H1 (cell line): ENCODE results near the gene TSPAN15. TPM values are rescaled to one million over a fixed set of nuclear protein-coding genes. Genes with fewer than 3 reads are reported as not detected.

Experiments
- CTCF ChIA-PET: fragments of 300-600 bp; sonication (Branson Sonifier 250); formaldehyde crosslinking; loops from one replicate; lab custom pipeline; 2021; ENCODE audit not compliant: partially characterized antibody; lab: Charles Lee
- POLR2A ChIA-PET: fragments of 300-600 bp; sonication (Branson Sonifier 250); formaldehyde crosslinking; loops from one replicate; lab custom pipeline; 2021; ENCODE audit warnings: inconsistent platforms; ENCODE audit not compliant: partially characterized antibody; lab: Charles Lee
- DNase-seq, 2 experiments: peaks; one replicate each; pipeline versions ENCODE4 v3.0.0 to v3.0.0-alpha.2; 2010 to 2022; ENCODE audit warnings: low spot score in 2 of 2, low read depth in 1 of 2, mixed read lengths in 1 of 2
- FAIRE-seq: peaks from 2 replicates; lab custom pipeline; 2011; peaks lifted over from hg19 to GRCh38; lab: Jason Lieb, UNC
- H2AFZ ChIP-seq: 2 replicates; pipeline ENCODE4 v1.8.1; 2012; ENCODE audit warnings: low read length, inconsistent platforms
- H2AK5ac ChIP-seq: 2 replicates; pipeline ENCODE4 v1.6.1; 2013; ENCODE audit warnings: low read depth, low read length
- H2BK120ac ChIP-seq: replicated peaks from 2 replicates; pipeline ENCODE3; 2013; ENCODE audit warnings: low read depth, low read length, inconsistent platforms
- H2BK12ac ChIP-seq: 2 replicates; pipeline ENCODE4 v1.6.1; 2013; ENCODE audit warnings: low read depth, low read length
- H2BK15ac ChIP-seq: 2 replicates; pipeline ENCODE4 v1.6.1; 2013; ENCODE audit warnings: low read length
- H2BK20ac ChIP-seq: 2 replicates; pipeline ENCODE4 v1.6.1; 2013; ENCODE audit warnings: low read length
- H2BK5ac ChIP-seq: 2 replicates; pipeline ENCODE4 v1.6.1; 2013; ENCODE audit warnings: low read depth, low read length
- H3K14ac ChIP-seq: 2 replicates; pipeline ENCODE4 v1.6.1; 2013; ENCODE audit warnings: inconsistent platforms; ENCODE audit not compliant: insufficient read length
- H3K18ac ChIP-seq: 2 replicates; pipeline ENCODE4 v1.6.1; 2013; ENCODE audit warnings: low read length; ENCODE audit errors: extremely low read depth
- H3K23ac ChIP-seq: 2 replicates; pipeline ENCODE4 v1.6.1; 2013; ENCODE audit warnings: inconsistent platforms; ENCODE audit not compliant: insufficient read length
- H3K23me2 ChIP-seq: 2 replicates; pipeline ENCODE4 v1.6.1; 2013; ENCODE audit warnings: low read depth, low read length
- H3K27ac ChIP-seq: 2 replicates; pipeline ENCODE4 v1.6.1; 2011; ENCODE audit warnings: low read depth, low read length, inconsistent platforms
- H3K27me3 ChIP-seq, 4 experiments: replicated peaks in 1 of 4; 1 replicate in 1 of 4; 2 replicates in 3 of 4; pipeline versions ENCODE4 v1.6.1 to v1.8.1; 2011 to 2013; ENCODE audit warnings: low read length in 3 of 4, mild to moderate bottlenecking in 3 of 4, inconsistent platforms in 2 of 4, mixed read lengths in 2 of 4, moderate library complexity in 1 of 4; ENCODE audit not compliant: control insufficient read depth in 3 of 4, insufficient read depth in 3 of 4; ENCODE audit errors: extremely low read depth in 1 of 4
- H3K36me3 ChIP-seq, 4 experiments: 2 replicates each; pipeline versions ENCODE4 v1.6.1 to v1.8.1; 2011 to 2013; ENCODE audit warnings: mild to moderate bottlenecking in 4 of 4, low read length in 3 of 4, moderate library complexity in 2 of 4, control low read depth in 1 of 4, inconsistent platforms in 1 of 4; ENCODE audit not compliant: insufficient read depth in 4 of 4, control insufficient read depth in 2 of 4
- H3K4ac ChIP-seq: replicated peaks from 2 replicates; pipeline ENCODE3; 2013; ENCODE audit warnings: low read length, low read depth, mixed read lengths, inconsistent platforms; ENCODE audit not compliant: insufficient read length
- H3K4me1 ChIP-seq, 4 experiments: replicated peaks in 1 of 4; 1 replicate in 1 of 4; 2 replicates in 3 of 4; pipeline versions ENCODE4 v1.6.1 to v1.8.1; 2011 to 2013; ENCODE audit warnings: low read length in 3 of 4, inconsistent platforms in 2 of 4, mixed read lengths in 1 of 4; ENCODE audit not compliant: insufficient read depth in 4 of 4, control insufficient read depth in 3 of 4
- H3K4me2 ChIP-seq, 2 experiments: 2 replicates each; pipeline versions ENCODE4 v1.6.1 to v1.8.1; 2011 to 2013; ENCODE audit warnings: low read depth in 2 of 2, low read length in 2 of 2, control low read depth in 1 of 2, inconsistent platforms in 1 of 2, mild to moderate bottlenecking in 1 of 2; ENCODE audit not compliant: insufficient read depth in 1 of 2
- H3K4me3 ChIP-seq, 4 experiments: fragments of 200-600, 300-600 bp in 1 of 4; sonication (generic), shearing (Covaris generic), sonication (Bioruptor Twin) in 1 of 4; 2 replicates each; pipeline versions ENCODE4 v1.5.1 to v1.8.1; 2011 to 2016; ENCODE audit warnings: low read length in 4 of 4, low read depth in 3 of 4, control low read depth in 2 of 4, inconsistent platforms in 2 of 4, mild to moderate bottlenecking in 2 of 4, mixed read lengths in 1 of 4, moderate library complexity in 1 of 4; ENCODE audit not compliant: insufficient read depth in 2 of 4; ENCODE audit errors: extremely low read depth in 1 of 4
- H3K56ac ChIP-seq: replicated peaks from 2 replicates; pipeline ENCODE3; 2013; ENCODE audit warnings: low read depth, mild to moderate bottlenecking, mixed read lengths, low read length, inconsistent platforms; ENCODE audit not compliant: insufficient read length
- H3K79me1 ChIP-seq: 2 replicates; pipeline ENCODE4 v1.6.1; 2013; ENCODE audit warnings: low read depth, low read length, control low read depth
- H3K79me2 ChIP-seq, 2 experiments: 2 replicates each; pipeline versions ENCODE4 v1.6.1 to v1.8.1; 2012 to 2013; ENCODE audit warnings: low read length in 2 of 2, mild to moderate bottlenecking in 2 of 2, inconsistent platforms in 1 of 2; ENCODE audit not compliant: insufficient read depth in 2 of 2, control insufficient read depth in 1 of 2
- H3K9ac ChIP-seq, 4 experiments: replicated peaks in 1 of 4; 1 replicate in 1 of 4; 2 replicates in 3 of 4; pipeline versions ENCODE4 v1.6.1 to v1.8.1; 2011 to 2013; ENCODE audit warnings: low read depth in 3 of 4, low read length in 3 of 4, control low read depth in 2 of 4, mild to moderate bottlenecking in 2 of 4, moderate library complexity in 2 of 4, inconsistent platforms in 1 of 4; ENCODE audit errors: extremely low read depth in 1 of 4
- H3K9me3 ChIP-seq, 2 experiments: 2 replicates each; pipeline versions ENCODE4 v1.6.1 to v1.8.1; 2012 to 2013; ENCODE audit warnings: mild to moderate bottlenecking in 2 of 2, moderate library complexity in 2 of 2, control low read depth in 1 of 2, inconsistent platforms in 1 of 2, low read depth in 1 of 2, low read length in 1 of 2, mixed read lengths in 1 of 2; ENCODE audit not compliant: insufficient read depth in 2 of 2
- H4K20me1 ChIP-seq, 2 experiments: replicated peaks in 1 of 2; 2 replicates each; pipeline versions ENCODE3 to v1.8.1; 2011 to 2013; ENCODE audit warnings: inconsistent platforms in 2 of 2, low read length in 2 of 2, mild to moderate bottlenecking in 1 of 2; ENCODE audit not compliant: insufficient read depth in 2 of 2, control insufficient read depth in 1 of 2
- H4K5ac ChIP-seq: 2 replicates; pipeline ENCODE4 v1.6.1; 2013; ENCODE audit warnings: low read length, low read depth, mixed read lengths, inconsistent platforms; ENCODE audit not compliant: insufficient read length
- H4K8ac ChIP-seq: 2 replicates; pipeline ENCODE4 v1.8.0; 2013; ENCODE audit warnings: mild to moderate bottlenecking, moderate library complexity, low read length, inconsistent platforms; ENCODE audit not compliant: insufficient read depth; ENCODE audit errors: extremely low read depth
- H4K91ac ChIP-seq: replicated peaks from 2 replicates; pipeline ENCODE3; 2013; ENCODE audit warnings: low read length, mixed read lengths, inconsistent platforms; ENCODE audit not compliant: insufficient read length
- BACH1 ChIP-seq: IDR thresholded peaks from 2 replicates; pipeline ENCODE4 v1.6.1; 2012; ENCODE audit warnings: low read length, improper control_type of control experiment
- EGR1 ChIP-seq: IDR thresholded peaks from 2 replicates; pipeline ENCODE4 v1.6.1; 2011; ENCODE audit warnings: low read depth, low read length, borderline replicate concordance
- FOSL1 ChIP-seq: IDR thresholded peaks from 2 replicates; pipeline ENCODE4 v1.6.1; 2011; ENCODE audit warnings: mild to moderate bottlenecking, low read depth, low read length, moderate library complexity; ENCODE audit not compliant: insufficient read depth
- KDM5A ChIP-seq: fragments of 200-600 bp; IDR thresholded peaks from 2 replicates; pipeline ENCODE4 v1.7.1; 2012; ENCODE audit warnings: mild to moderate bottlenecking, low read length, inconsistent platforms, mixed read lengths
- MAFK ChIP-seq: IDR thresholded peaks from 2 replicates; pipeline ENCODE4 v1.6.1; 2012; ENCODE audit warnings: low read depth, mild to moderate bottlenecking, improper control_type of control experiment, low read length
- NANOG ChIP-seq: IDR thresholded peaks from 2 replicates; pipeline ENCODE4 v1.6.1; 2011; ENCODE audit warnings: low read length, low read depth, mild to moderate bottlenecking, inconsistent platforms; ENCODE audit not compliant: insufficient read depth, poor library complexity, severe bottlenecking
- NRF1 ChIP-seq: IDR thresholded peaks from 2 replicates; pipeline ENCODE4 v1.6.1; 2011; ENCODE audit warnings: mild to moderate bottlenecking, low read depth, low read length, improper control_type of control experiment
- POLR2A ChIP-seq, 2 experiments: IDR thresholded peaks; 1 replicate in 1 of 2; 2 replicates in 1 of 2; pipeline ENCODE4 v1.6.1; 2011; ENCODE audit warnings: low read depth in 2 of 2, low read length in 2 of 2, mild to moderate bottlenecking in 2 of 2; ENCODE audit errors: control extremely low read depth in 1 of 2
- WGBS, 2 experiments: shearing (Covaris generic) in 1 of 2; methylation state at CpG; one replicate each; pipeline versions ENCODE4 v1.1.6 to v1.1.7; 2013 to 2015; ENCODE audit warnings: low lambda C conversion rate in 2 of 2, mixed read lengths in 2 of 2, inconsistent platforms in 1 of 2, low coverage in 1 of 2, missing lambda C conversion rate in 1 of 2; ENCODE audit not compliant: insufficient replicate concordance in 2 of 2, insufficient coverage in 1 of 2, insufficient read length in 1 of 2; ENCODE audit errors: extremely low coverage in 1 of 2, missing lambda C conversion rate in 1 of 2; 5-methylcytosine and 5-hydroxymethylcytosine counted together
- polyA plus RNA-seq, 7 experiments: library from polyadenylated mRNA; depleted of rRNA in 3 of 7; stranded (reverse) in 5 of 7; unstranded in 2 of 7; fragments of >200 nt in 5 of 7; fragments of 200-250 nt in 2 of 7; gene quantifications; 1 replicate in 5 of 7; 2 replicates in 1 of 7; 4 replicates in 1 of 7; pipeline versions ENCODE4 v1.2.1 to v1.2.3, GENCODE V29; 2011 to 2013; ENCODE audit warnings: missing spikeins in 2 of 7, mixed read lengths in 2 of 7
- total RNA-seq: library from RNA; stranded (reverse); fragmentation: NEBNext Ultra II Directional; extraction: Animal tissue kit (Norgen Biotek cat#: 25700); gene quantifications from 2 replicates; pipeline ENCODE4 v1.2.1, GENCODE V29; 2021

TSPAN15 gene
- total and polyA plus RNA-seq, 2 of the 8 experiments (the other 6 are each of a cell fraction or from before 2014, with no cell fraction given), result 9.7 to 20.0 TPM

- no peak overlapping the region for H3K4me3 ChIP-seq
- no peak overlapping the region for H3K27ac ChIP-seq
- 77% methylated on average over 10 of the region's 10 CpGs; no CpG with 5 or more reads in 1 of the 2 experiments for WGBS, 2 experiments
- H3K9me3 ChIP-seq, result no peaks in the 10 kb centered on the region
- no peak overlapping the region for H3K23ac ChIP-seq
- DNase-seq, result no peak
- H3K14ac ChIP-seq, result no peak overlapping the region
- no peak overlapping the region for H3K4ac ChIP-seq
- CTCF ChIA-PET, result interaction anchor here (0.5 to 2.7 kb wide), 10 partner anchors 8 to 76 kb away, joined by 3 to 22 read pairs (median 4); partner anchors contain the start of gene TSPAN15
- POLR2A ChIA-PET, result no interaction called here
- FAIRE-seq, result no peak
- no peak overlapping the region for H4K91ac ChIP-seq
- no peak overlapping the region for H2BK120ac ChIP-seq
- H4K5ac ChIP-seq, result no peak overlapping the region
- no peak for TF ChIP-seq POLR2A (IDR thresholded peaks at IDR 0.05; ENCODE audit: control extremely low read depth in 1 of 2, low read depth in 2 of 2, low read length in 2 of 2)
- TF ChIP-seq MAFK, result no peak
- no peak for TF ChIP-seq KDM5A
- TF ChIP-seq NRF1, result no peak
- TF ChIP-seq NANOG, result no peak
- no peak for TF ChIP-seq FOSL1
- no peak for TF ChIP-seq EGR1
- TF ChIP-seq BACH1, result no peak
- no peak overlapping the region for H2BK20ac ChIP-seq
- no peak overlapping the region for H2AFZ ChIP-seq
- H4K8ac ChIP-seq, result no peak overlapping the region
- no peaks in the 10 kb centered on the region for H4K20me1 ChIP-seq
- H3K4me1 ChIP-seq, result no peaks in the 10 kb centered on the region
- no peak overlapping the region for H2AK5ac ChIP-seq
- no peak overlapping the region for H2BK5ac ChIP-seq
- no peak overlapping the region; the same call in 1 of the 2 replicates for H2BK12ac ChIP-seq
- H3K36me3 ChIP-seq, result no peaks in the 10 kb centered on the region
- H3K79me1 ChIP-seq, result no peaks in the 10 kb centered on the region
- no peak overlapping the region for H3K4me2 ChIP-seq
- no peaks in the 10 kb centered on the region for H3K27me3 ChIP-seq
- no peak overlapping the region for H3K56ac ChIP-seq
- H3K23me2 ChIP-seq, result no peaks in the 10 kb centered on the region; the same call in 1 of the 2 replicates
- no peak overlapping the region for H2BK15ac ChIP-seq
- no peak overlapping the region for H3K9ac ChIP-seq
- no peaks in the 10 kb centered on the region for H3K79me2 ChIP-seq
- H3K18ac ChIP-seq, result no peak overlapping the region; the same call in 1 of the 2 replicates
These were observed 12.5 kb upstream of the TSPAN15 start for GRCh38 chr10:69438536-69439349.
